ENCODE data around the gene KCNH4. TPM values are rescaled to one million over a fixed set of nuclear protein-coding genes. Genes with fewer than 3 reads are reported as not detected.
A peak's percentile ranks its signal among the peaks of the same experiment; 100 is the strongest.
"Not testable (repeated sequence)": the region's sequence is repeated elsewhere in the genome, so short reads cannot be mapped to it uniquely, and the experiment has no call there.

KCNH4 gene
- total RNA-seq, 2 donors from 2014 or later, result not detected

GRCh38 chr17:42188749-42189650 lies 8.1 kb upstream of the KCNH4 start:
- DNase-seq (peak in 1 of 4 donors; percentile 51), ATAC-seq (no peak)
- WGBS, 2 donors, result 67 to 75% methylated on average over 10 to 19 of the region's 19 CpGs
- H3K9me3 ChIP-seq, result no peaks in the 10 kb centered on the region
- no peak overlapping the region for H3K4me3 ChIP-seq
- no peaks in the 10 kb centered on the region for H3K36me3 ChIP-seq (replicated peaks in 1 of 2; ENCODE audit: insufficient read depth in 1 of 2, low read depth in 2 of 2)
- H3K4me1 ChIP-seq, result peaks cover 26% of the 10 kb centered on the region
- intact Hi-C loops (cut with DNase I), result no loop called here
- H3K27me3 ChIP-seq, result no peaks in the 10 kb centered on the region
- TF ChIP-seq POLR2A (IDR thresholded peaks at IDR 0.05), result no peak
- TF ChIP-seq, protein P1, sequence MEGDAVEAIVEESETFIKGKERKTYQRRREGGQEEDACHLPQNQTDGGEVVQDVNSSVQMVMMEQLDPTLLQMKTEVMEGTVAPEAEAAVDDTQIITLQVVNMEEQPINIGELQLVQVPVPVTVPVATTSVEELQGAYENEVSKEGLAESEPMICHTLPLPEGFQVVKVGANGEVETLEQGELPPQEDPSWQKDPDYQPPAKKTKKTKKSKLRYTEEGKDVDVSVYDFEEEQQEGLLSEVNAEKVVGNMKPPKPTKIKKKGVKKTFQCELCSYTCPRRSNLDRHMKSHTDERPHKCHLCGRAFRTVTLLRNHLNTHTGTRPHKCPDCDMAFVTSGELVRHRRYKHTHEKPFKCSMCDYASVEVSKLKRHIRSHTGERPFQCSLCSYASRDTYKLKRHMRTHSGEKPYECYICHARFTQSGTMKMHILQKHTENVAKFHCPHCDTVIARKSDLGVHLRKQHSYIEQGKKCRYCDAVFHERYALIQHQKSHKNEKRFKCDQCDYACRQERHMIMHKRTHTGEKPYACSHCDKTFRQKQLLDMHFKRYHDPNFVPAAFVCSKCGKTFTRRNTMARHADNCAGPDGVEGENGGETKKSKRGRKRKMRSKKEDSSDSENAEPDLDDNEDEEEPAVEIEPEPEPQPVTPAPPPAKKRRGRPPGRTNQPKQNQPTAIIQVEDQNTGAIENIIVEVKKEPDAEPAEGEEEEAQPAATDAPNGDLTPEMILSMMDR (IDR thresholded peaks at IDR 0.05), result no peak
- H3K27ac ChIP-seq, result no peak overlapping the region

DNA sequence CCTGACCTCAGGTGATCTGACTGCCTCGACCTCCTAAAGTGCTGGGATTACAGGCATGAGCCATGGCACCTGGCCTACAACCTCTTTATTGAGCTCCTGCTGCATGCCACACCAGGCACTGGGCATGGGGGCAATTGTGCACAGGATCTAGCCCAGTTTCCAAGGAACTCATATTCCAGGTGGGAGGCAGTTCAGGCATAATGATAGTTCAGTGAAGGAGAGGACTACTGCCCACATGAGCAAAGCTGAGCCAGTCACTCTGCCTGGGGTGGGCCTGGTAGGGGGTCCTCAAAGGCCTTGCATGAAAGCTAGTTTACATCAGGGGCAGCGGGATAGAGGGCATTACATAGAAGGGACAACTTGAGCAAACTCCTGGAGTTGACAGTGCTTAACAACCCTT lies 6.9 kb upstream of the KCNH4 start:
- no peak for ATAC-seq
- no peak overlapping the region for H3K4me3 ChIP-seq
- no peaks in the 10 kb centered on the region for H3K9me3 ChIP-seq
- no peaks in the 10 kb centered on the region for H3K27me3 ChIP-seq
- DNase-seq, result no peak
- H3K27ac ChIP-seq, result no peak overlapping the region
- H3K4me1 ChIP-seq, result peaks cover 25% of the 10 kb centered on the region
- H3K36me3 ChIP-seq (replicated peaks in 1 of 2; ENCODE audit: insufficient read depth in 1 of 2, low read depth in 2 of 2), result no peaks in the 10 kb centered on the region
- intact Hi-C loops (cut with DNase I), result no loop called here
- 64 to 70% methylated on average over 2 of the region's 2 CpGs for WGBS, 2 donors
- no peak for TF ChIP-seq POLR2A (IDR thresholded peaks at IDR 0.05)
- TF ChIP-seq, protein P1 (IDR thresholded peaks at IDR 0.05), result no peak

GRCh38 chr17:42186191-42186590 lies 5.2 kb upstream of the KCNH4 start:
- not testable (repeated sequence) for DNase-seq
- H3K4me1 ChIP-seq, result peaks cover 22% of the 10 kb centered on the region
- 80 to 85% methylated on average over 5 of the region's 5 CpGs for WGBS, 2 donors

DNA sequence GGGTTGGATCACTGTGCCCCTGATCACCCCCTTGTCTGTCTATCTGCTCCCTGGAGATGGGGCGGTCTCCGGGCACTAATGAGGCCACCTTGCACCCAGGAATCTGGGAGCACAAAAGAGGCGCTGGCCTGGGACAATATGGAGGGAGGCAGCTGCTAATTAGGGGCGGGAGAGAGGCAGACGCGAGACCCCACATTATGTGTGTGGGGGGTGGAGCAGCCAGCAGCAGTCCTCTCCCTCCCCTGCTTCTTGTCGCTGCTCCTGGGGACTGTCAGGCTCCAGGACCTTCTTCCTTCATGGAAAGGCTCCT lies 4.6 kb upstream of the KCNH4 start:
- Histone ChIP-seq H3K4me1 (peaks cover 29% of the 10 kb centered on the region), H3K9me3 (no peaks in the 10 kb centered on the region), H3K27ac (no peak overlapping the region), H3K36me3 (replicated peaks in 1 of 2; ENCODE audit: insufficient read depth in 1 of 2, low read depth in 2 of 2) (no peaks in the 10 kb centered on the region), H3K4me3 (no peak overlapping the region), H3K27me3 (peaks cover 0 to 6% of the 10 kb centered on the region in 2 donors)
- ATAC-seq, result no peak
- intact Hi-C loops (cut with DNase I), result no loop called here
- TF ChIP-seq, protein P1 (IDR thresholded peaks at IDR 0.05), result no peak
- TF ChIP-seq POLR2A (IDR thresholded peaks at IDR 0.05), result no peak
- 82 to 83% methylated on average over 7 of the region's 7 CpGs for WGBS, 2 donors
- no peak for DNase-seq

More at GRCh38 chr17:42186191-42186590, 5.2 kb upstream of the KCNH4 start:
- H3K27ac ChIP-seq; ATAC-seq; H3K27me3 ChIP-seq; H3K36me3 ChIP-seq (replicated peaks in 1 of 2; ENCODE audit: insufficient read depth in 1 of 2, low read depth in 2 of 2); H3K4me3 ChIP-seq; intact Hi-C loops (cut with DNase I); H3K9me3 ChIP-seq: not testable (repeated sequence)

DNA sequence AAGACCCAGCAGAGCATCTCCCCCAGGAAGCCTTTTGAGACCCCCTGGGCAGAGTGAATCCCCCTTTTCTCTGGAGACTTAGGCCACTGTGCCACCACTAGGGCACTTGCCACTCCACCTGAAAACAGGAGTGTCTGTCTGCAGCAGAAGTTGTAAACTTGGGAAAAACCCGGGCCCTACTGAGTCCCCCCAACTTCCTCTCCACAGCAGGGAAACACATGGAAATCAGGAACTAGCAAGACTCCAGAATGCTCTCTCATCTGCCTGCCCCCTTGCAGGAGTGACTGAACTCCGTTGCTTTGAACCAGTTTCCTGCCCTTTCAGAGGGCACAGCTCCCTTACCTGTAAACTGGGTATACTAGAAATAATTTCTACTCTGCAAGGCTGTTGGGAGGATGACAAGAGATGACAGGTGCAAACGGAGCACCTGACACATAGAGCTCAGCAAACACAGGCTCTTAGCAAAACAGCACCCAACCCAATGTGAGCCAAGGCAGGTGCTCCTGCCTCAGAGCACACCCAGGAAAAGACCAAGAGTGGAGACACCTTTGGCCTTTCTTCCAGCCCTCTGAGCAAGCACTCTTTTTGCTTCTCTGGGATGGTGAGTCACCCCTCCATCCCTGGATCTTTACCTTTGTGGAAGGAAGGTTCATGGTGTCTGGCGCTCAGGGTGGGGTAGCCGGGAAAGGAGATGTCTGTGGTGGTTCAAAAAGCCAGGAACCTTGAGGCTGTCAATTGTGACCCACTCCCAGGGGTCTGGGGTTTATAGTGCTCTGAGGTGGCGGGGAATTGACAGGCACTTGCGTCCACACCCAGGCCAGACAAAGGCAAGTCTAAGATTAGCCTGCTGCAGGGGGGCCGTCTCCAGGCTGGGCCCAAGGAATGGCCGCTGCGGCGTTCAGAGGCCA lies 4.0 kb upstream of the KCNH4 start, which contains the start of gene HCRT:
Gene HCRT (minus strand): TSS at position 740 of the 908 bp plus-strand sequence. CDS start 87 bp downstream, at position 653.
- ATAC-seq (no peak), DNase-seq (no peak)
- no peaks in the 10 kb centered on the region for H3K36me3 ChIP-seq (replicated peaks in 1 of 2; ENCODE audit: insufficient read depth in 1 of 2, low read depth in 2 of 2)
- 79 to 84% methylated on average over 7 to 11 of the region's 11 CpGs for WGBS, 2 donors
- H3K27me3 ChIP-seq, result peaks cover 0 to 6% of the 10 kb centered on the region in 2 donors
- no peak within 1 kb of the TSS for H3K4me3 ChIP-seq
- H3K9me3 ChIP-seq, result no peaks in the 10 kb centered on the region
- H3K27ac ChIP-seq, result peak within 1 kb of the TSS; percentile 28 to 80 (median 60)
- H3K4me1 ChIP-seq, result peaks cover 35% of the 10 kb centered on the region
- TF ChIP-seq POLR2A (IDR thresholded peaks at IDR 0.05), result no peak
- TF ChIP-seq, protein P1 (IDR thresholded peaks at IDR 0.05), result no peak
- intact Hi-C loops (cut with DNase I), result no loop called here

All from body of pancreas (tissue), 4 donors.